Liver (tissue), 9 donors: ENCODE measurements around the gene CHRNA5. TPM values are rescaled to one million over a fixed set of nuclear protein-coding genes. Genes with fewer than 3 reads are reported as not detected.

Experiments
- DNase-seq: peaks from one replicate; pipeline ENCODE4 v3.0.0-alpha.2; 2017; ENCODE audit warnings: low spot score
- H3K27ac ChIP-seq, 2 donors: one replicate each; pipeline ENCODE4 v1.7.0; 2013; ENCODE audit warnings: inconsistent platforms in 2 of 2, low read length in 2 of 2, control low read depth in 1 of 2, low read depth in 1 of 2, mild to moderate bottlenecking in 1 of 2
- H3K27me3 ChIP-seq, 4 donors: one replicate each; pipeline versions ENCODE4 v1.6.1 to v1.7.0; 2013; ENCODE audit warnings: low read length in 3 of 4, inconsistent platforms in 1 of 4, mild to moderate bottlenecking in 1 of 4, moderate library complexity in 1 of 4; ENCODE audit not compliant: control insufficient read depth in 4 of 4, insufficient read depth in 4 of 4
- H3K36me3 ChIP-seq, 4 donors: one replicate each; pipeline versions ENCODE4 v1.6.1 to v1.7.0; 2013; ENCODE audit warnings: low read length in 3 of 4, mild to moderate bottlenecking in 3 of 4, low read depth in 1 of 4, moderate library complexity in 1 of 4; ENCODE audit not compliant: control insufficient read depth in 4 of 4, insufficient read depth in 3 of 4
- H3K4me1 ChIP-seq, 4 donors: one replicate each; pipeline versions ENCODE4 v1.6.1 to v1.7.0; 2013; ENCODE audit warnings: low read length in 3 of 4, mild to moderate bottlenecking in 3 of 4, moderate library complexity in 1 of 4; ENCODE audit not compliant: control insufficient read depth in 4 of 4, insufficient read depth in 4 of 4
- H3K4me3 ChIP-seq, 3 donors: one replicate each; pipeline versions ENCODE4 v1.6.1 to v1.7.0; 2013; ENCODE audit warnings: low read length in 3 of 3, control low read depth in 1 of 3, low read depth in 1 of 3, mild to moderate bottlenecking in 1 of 3
- H3K9ac ChIP-seq, 2 donors: one replicate each; pipeline ENCODE4 v1.7.0; 2013; ENCODE audit warnings: low read length in 2 of 2, mild to moderate bottlenecking in 2 of 2, moderate library complexity in 2 of 2, control low read depth in 1 of 2, low read depth in 1 of 2
- H3K9me3 ChIP-seq, 4 donors: one replicate each; pipeline versions ENCODE4 v1.6.1 to v1.7.0; 2013; ENCODE audit warnings: low read length in 3 of 4; ENCODE audit not compliant: control insufficient read depth in 4 of 4
- FOXA2 ChIP-seq: IDR thresholded peaks from 2 replicates; pipeline ENCODE4 v1.6.1; 2016; ENCODE audit warnings: antibody characterized with exemption
- HNF4G ChIP-seq: IDR thresholded peaks from 2 replicates; pipeline ENCODE4 v1.6.1; 2016; ENCODE audit warnings: antibody characterized with exemption
- JUND ChIP-seq, 2 donors: IDR thresholded peaks; 2 replicates each; pipeline ENCODE4 v1.6.1; 2016; ENCODE audit warnings: antibody characterized with exemption in 2 of 2
- NR2F2 ChIP-seq: IDR thresholded peaks from 2 replicates; pipeline ENCODE4 v1.6.1; 2016; ENCODE audit warnings: antibody characterized with exemption
- RAD21 ChIP-seq, 2 donors: IDR thresholded peaks; 2 replicates each; pipeline ENCODE4 v1.6.1; 2016; ENCODE audit warnings: antibody characterized with exemption in 2 of 2, mild to moderate bottlenecking in 2 of 2
- RXRA ChIP-seq, 2 donors: IDR thresholded peaks; 2 replicates each; pipeline ENCODE4 v1.6.1; 2017 to 2018; ENCODE audit warnings: antibody characterized with exemption in 2 of 2, mild to moderate bottlenecking in 1 of 2
- SP1 ChIP-seq: IDR thresholded peaks from 2 replicates; pipeline ENCODE4 v1.6.1; 2018; ENCODE audit warnings: antibody characterized with exemption, mild to moderate bottlenecking
- YY1 ChIP-seq: IDR thresholded peaks from 2 replicates; pipeline ENCODE4 v1.6.1; 2016; ENCODE audit warnings: antibody characterized with exemption, mild to moderate bottlenecking
- WGBS: extraction: QIAGEN DNeasy Blood & Tissue Kit; methylation state at CpG from one replicate; pipeline ENCODE4 v1.1.7; 2013; 5-methylcytosine and 5-hydroxymethylcytosine counted together
- polyA plus RNA-seq, 2 donors: library from polyadenylated mRNA; stranded (reverse) in 1 of 2; unstranded in 1 of 2; fragments of 200-250 nt in 1 of 2; fragments of >200 nt in 1 of 2; fragmentation: Nextera tagmentation in 1 of 2; extraction: Ambion mirVana in 1 of 2; gene quantifications; one replicate each; pipeline versions ENCODE4 v1.2.1 to v1.2.3, GENCODE V29; 2013 to 2015
- total RNA-seq, 2 donors: library from RNA; depleted of rRNA; stranded (reverse); fragments of >200 nt; gene quantifications; one replicate each; pipeline ENCODE4 v1.2.3, GENCODE V29; 2014
- TF ChIP-seq, protein P1 (sequence below): IDR thresholded peaks from 2 replicates; pipeline ENCODE4 v1.6.1; 2016; ENCODE audit warnings: antibody characterized with exemption, mild to moderate bottlenecking
- TF ChIP-seq, protein P2 (sequence below): IDR thresholded peaks from 2 replicates; pipeline ENCODE4 v1.6.1; 2016; ENCODE audit warnings: antibody characterized with exemption
- TF ChIP-seq, protein P3 (sequence below): IDR thresholded peaks from 2 replicates; pipeline ENCODE4 v1.6.1; 2016; ENCODE audit warnings: antibody characterized with exemption
- TF ChIP-seq, protein P4 (sequence below): IDR thresholded peaks from 2 replicates; pipeline ENCODE4 v1.6.1; 2016; ENCODE audit warnings: antibody characterized with exemption
- donor health status: healthy.
- donor health status: healthy.
- donor health status: healthy.
- donor health status: healthy.
- donor health status: healthy.

CHRNA5 gene
- total and polyA plus RNA-seq, 4 donors, result 0.17 to 0.56 (median 0.36) TPM

DNA sequence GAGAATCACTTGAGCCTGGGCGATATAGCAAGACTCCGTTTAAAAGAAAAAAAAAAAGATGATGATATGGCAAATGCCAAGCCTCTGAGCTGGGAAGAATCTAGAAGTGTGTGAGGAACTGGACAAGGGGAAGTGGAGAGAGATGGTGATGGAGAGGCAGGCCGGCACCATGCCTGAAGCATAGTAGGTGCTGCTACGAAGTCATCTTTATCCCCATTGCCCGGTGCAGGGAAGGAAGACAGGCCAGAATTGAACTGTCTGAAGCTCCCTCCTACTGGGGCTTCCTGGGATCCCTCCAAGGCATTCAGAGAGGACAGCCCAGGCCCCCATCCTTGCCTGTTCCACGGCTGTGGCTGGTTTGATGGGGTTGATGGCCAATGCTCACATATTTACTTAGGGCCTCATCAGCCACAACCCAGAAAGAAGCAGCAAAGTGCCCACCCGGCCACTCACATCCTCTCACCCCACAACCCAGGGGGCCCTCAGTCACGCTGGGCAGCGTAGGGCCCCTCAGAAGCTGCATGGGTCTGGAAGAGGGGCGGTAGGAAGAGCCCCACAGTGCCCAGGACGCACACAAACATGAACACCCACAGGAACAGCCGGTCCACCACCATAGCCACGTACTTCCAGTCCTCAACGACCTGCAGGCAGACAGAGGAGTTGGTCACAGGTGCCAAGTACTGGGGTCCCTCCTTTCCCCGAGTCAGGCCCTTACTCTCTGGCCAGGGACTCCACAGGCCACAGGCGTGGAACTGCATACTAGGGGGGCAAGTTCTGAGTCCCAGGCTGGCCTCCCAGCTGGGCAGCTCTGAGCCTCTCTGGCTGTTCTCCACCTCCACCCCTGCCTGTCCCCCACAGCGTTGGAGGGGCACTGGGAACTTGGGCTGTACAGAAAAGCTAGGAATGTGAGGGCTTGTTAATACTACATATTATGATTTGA lies 59.6 kb downstream of the CHRNA5 start:
- Histone ChIP-seq H3K4me3 (no peak overlapping the region), H3K27me3 (peaks cover 4 to 15% (median 8%) of the 10 kb centered on the region in 4 donors), H3K9ac (no peak overlapping the region), H3K4me1 (peaks cover 0 to 12% (median 3%) of the 10 kb centered on the region in 4 donors), H3K27ac (no peak overlapping the region), H3K9me3 (no peaks in the 10 kb centered on the region), H3K36me3 (no peaks in the 10 kb centered on the region)
- no peak for TF ChIP-seq FOXA2
- TF ChIP-seq NR2F2, result no peak
- WGBS, result 84% methylated on average over 17 of the region's 17 CpGs
- DNase-seq, result no peak

DNA sequence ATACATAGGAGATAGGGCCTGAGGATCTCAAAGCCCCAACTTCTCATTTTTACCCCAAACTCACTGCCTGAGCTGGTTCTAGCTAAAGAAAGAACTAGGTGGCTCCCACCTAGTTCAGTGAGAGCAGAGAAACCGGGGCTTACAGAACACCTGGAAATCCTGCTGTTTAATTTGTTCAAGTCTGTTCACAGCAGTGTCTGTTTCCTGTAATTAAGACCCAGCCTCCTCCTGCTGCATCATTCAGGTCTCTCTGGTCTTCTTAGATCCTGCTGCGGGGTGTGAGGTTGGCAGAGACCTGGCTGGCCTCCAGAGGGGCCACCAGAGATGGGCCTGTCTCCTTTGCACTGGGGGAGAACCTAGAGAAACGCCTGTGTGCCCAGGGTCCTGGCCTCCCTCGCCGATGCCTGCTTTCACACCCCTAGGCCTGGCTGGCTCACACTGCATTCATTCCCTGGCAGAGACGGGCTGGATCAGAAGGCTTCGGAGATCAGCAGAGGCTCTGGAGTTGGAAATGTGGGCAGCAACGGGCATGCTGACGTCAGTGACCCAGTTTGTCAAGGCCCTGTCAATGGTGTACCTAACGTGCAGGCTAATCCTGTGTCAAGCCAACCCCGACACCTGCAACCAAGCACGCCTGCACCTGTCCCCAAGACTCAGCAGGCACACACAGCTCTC lies 60.4 kb downstream of the CHRNA5 start:
- no peaks in the 10 kb centered on the region for H3K9me3 ChIP-seq
- H3K36me3 ChIP-seq, result no peaks in the 10 kb centered on the region
- no peak overlapping the region for H3K4me3 ChIP-seq
- 82% methylated on average over 12 of the region's 12 CpGs for WGBS
- H3K27ac ChIP-seq, result no peak overlapping the region
- peaks cover 2 to 14% (median 6%) of the 10 kb centered on the region in 4 donors for H3K27me3 ChIP-seq
- H3K4me1 ChIP-seq, result peaks cover 0 to 4% (median under 1%) of the 10 kb centered on the region in 4 donors
- no peak overlapping the region for H3K9ac ChIP-seq
- no peak for DNase-seq
- TF ChIP-seq, protein P1, sequence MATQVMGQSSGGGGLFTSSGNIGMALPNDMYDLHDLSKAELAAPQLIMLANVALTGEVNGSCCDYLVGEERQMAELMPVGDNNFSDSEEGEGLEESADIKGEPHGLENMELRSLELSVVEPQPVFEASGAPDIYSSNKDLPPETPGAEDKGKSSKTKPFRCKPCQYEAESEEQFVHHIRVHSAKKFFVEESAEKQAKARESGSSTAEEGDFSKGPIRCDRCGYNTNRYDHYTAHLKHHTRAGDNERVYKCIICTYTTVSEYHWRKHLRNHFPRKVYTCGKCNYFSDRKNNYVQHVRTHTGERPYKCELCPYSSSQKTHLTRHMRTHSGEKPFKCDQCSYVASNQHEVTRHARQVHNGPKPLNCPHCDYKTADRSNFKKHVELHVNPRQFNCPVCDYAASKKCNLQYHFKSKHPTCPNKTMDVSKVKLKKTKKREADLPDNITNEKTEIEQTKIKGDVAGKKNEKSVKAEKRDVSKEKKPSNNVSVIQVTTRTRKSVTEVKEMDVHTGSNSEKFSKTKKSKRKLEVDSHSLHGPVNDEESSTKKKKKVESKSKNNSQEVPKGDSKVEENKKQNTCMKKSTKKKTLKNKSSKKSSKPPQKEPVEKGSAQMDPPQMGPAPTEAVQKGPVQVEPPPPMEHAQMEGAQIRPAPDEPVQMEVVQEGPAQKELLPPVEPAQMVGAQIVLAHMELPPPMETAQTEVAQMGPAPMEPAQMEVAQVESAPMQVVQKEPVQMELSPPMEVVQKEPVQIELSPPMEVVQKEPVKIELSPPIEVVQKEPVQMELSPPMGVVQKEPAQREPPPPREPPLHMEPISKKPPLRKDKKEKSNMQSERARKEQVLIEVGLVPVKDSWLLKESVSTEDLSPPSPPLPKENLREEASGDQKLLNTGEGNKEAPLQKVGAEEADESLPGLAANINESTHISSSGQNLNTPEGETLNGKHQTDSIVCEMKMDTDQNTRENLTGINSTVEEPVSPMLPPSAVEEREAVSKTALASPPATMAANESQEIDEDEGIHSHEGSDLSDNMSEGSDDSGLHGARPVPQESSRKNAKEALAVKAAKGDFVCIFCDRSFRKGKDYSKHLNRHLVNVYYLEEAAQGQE, result no peak
- TF ChIP-seq, protein P2, sequence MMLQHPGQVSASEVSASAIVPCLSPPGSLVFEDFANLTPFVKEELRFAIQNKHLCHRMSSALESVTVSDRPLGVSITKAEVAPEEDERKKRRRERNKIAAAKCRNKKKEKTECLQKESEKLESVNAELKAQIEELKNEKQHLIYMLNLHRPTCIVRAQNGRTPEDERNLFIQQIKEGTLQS, result no peak
- TF ChIP-seq, protein P3, sequence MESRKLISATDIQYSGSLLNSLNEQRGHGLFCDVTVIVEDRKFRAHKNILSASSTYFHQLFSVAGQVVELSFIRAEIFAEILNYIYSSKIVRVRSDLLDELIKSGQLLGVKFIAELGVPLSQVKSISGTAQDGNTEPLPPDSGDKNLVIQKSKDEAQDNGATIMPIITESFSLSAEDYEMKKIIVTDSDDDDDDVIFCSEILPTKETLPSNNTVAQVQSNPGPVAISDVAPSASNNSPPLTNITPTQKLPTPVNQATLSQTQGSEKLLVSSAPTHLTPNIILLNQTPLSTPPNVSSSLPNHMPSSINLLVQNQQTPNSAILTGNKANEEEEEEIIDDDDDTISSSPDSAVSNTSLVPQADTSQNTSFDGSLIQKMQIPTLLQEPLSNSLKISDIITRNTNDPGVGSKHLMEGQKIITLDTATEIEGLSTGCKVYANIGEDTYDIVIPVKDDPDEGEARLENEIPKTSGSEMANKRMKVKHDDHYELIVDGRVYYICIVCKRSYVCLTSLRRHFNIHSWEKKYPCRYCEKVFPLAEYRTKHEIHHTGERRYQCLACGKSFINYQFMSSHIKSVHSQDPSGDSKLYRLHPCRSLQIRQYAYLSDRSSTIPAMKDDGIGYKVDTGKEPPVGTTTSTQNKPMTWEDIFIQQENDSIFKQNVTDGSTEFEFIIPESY, result no peak
- TF ChIP-seq HNF4G (no peak), FOXA2 (no peak), SP1 (no peak), RAD21 (IDR thresholded peaks at IDR 0.05) (no peak), JUND (IDR thresholded peaks at IDR 0.05) (no peak), RXRA (IDR thresholded peaks at IDR 0.05) (no peak), YY1 (no peak)
- TF ChIP-seq, protein P4, sequence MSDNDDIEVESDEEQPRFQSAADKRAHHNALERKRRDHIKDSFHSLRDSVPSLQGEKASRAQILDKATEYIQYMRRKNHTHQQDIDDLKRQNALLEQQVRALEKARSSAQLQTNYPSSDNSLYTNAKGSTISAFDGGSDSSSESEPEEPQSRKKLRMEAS, result no peak
